Measurements from ENCODE around the gene F10.

Gene F10

GRCh38 chr13:113086991-113087922 lies 35.3 kb upstream of the F10 start:
- DNase-seq (ENCODE audit: low read depth in 3 of 3): no peak

- no peak for DNase-seq (ENCODE audit: low read depth in 3 of 3)
These were observed 34.5 kb upstream of the F10 start for GRCh38 chr13:113087923-113088690.

GRCh38 chr13:113088691-113089020 lies 33.9 kb upstream of the F10 start:
- DNase-seq (ENCODE audit: low read depth in 3 of 3): no peak

GRCh38 chr13:113089693-113090414 lies 32.7 kb upstream of the F10 start:
- DNase-seq (ENCODE audit: low read depth in 3 of 3): no peak

- DNase-seq (ENCODE audit: low read depth in 3 of 3): no peak
These were observed 32.2 kb upstream of the F10 start for GRCh38 chr13:113090415-113090770.

GRCh38 chr13:113090806-113091205 lies 31.8 kb upstream of the F10 start:
- DNase-seq (ENCODE audit: low read depth in 3 of 3): no peak

- no peak for DNase-seq (ENCODE audit: low read depth in 3 of 3)
These were observed 31.3 kb upstream of the F10 start for GRCh38 chr13:113091211-113091771.

- DNase-seq (ENCODE audit: low read depth in 3 of 3): no peak
These were observed 30.5 kb upstream of the F10 start for GRCh38 chr13:113091891-113092775.

GRCh38 chr13:113092776-113093579 lies 29.6 kb upstream of the F10 start:
- no peak for DNase-seq (ENCODE audit: low read depth in 3 of 3)

- no peak for DNase-seq (ENCODE audit: low read depth in 3 of 3)
These were observed 28.8 kb upstream of the F10 start for GRCh38 chr13:113093580-113094409.

GRCh38 chr13:113094410-113094800 lies 28.2 kb upstream of the F10 start:
- no peak for DNase-seq (ENCODE audit: low read depth in 3 of 3)

- no peak for DNase-seq (ENCODE audit: low read depth in 3 of 3)
These were observed 27.2 kb upstream of the F10 start for GRCh38 chr13:113095146-113096051.

- DNase-seq (ENCODE audit: low read depth in 3 of 3): no peak
These were observed 26.4 kb upstream of the F10 start for GRCh38 chr13:113096052-113096744.

GRCh38 chr13:113096745-113097305 lies 25.8 kb upstream of the F10 start:
- no peak for DNase-seq (ENCODE audit: low read depth in 3 of 3)

GRCh38 chr13:113097651-113098050 lies 24.9 kb upstream of the F10 start:
- no peak for DNase-seq (ENCODE audit: low read depth in 3 of 3)

- no peak for DNase-seq (ENCODE audit: low read depth in 3 of 3)
These were observed 24.4 kb upstream of the F10 start for GRCh38 chr13:113098162-113098732.

GRCh38 chr13:113099142-113099541 lies 23.5 kb upstream of the F10 start:
- no peak for DNase-seq (ENCODE audit: low read depth in 3 of 3)

Data from stimulated activated CD4-positive, alpha-beta T cell treated with anti-CD3 and anti-CD28 coated beads, TNF-alpha, amount 100 ng/mL, for 4 hours (primary cell).